ENCODE data around the gene TRMT1.

TRMT1 gene

DNA sequence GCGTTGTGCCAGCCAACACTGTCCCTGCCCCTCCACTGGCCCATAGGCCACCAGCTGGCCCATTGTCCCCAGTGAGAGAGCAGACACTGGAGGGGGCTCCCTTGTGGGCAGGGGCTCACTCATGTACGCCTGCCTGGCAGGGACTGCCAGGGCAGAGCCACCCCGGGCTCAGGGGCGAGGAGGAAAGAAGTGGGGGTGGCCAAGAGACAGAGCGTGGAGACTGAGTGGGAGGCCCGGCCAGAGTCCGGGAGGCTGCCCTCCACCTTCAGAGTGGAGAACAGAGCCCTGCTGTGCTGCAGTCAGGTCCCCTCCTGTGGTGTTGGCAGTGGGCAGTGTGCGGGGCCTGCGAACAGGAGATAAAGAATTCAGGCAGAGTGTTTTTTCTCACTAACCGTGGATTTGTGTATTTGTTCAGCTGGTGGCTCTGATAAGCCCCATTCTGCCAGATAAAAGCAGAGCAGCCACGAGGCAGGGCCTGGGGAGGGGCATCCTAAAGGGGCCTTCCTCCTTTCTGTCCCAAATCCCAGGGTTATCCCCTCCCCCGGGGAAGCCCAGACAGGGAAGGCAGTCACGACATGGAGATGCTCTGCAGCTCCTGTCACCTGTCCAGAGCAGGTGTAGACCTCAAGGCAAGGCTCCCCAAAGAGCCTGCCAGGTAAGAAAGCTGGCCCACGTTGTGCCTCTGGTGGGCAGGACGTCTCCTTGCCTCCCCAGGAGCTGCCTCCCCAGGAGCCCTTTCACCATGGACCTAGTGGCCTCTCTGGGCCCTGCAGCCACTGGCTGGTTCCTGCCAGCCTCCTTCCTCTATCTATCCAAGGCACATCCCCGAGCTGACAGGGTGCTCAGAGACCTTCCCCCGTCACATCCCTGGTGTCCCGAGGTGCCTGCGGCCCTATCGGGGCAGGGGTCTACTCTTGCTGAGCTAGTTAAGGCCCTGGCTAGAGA, 46.9 kb downstream of the TRMT1 start:
- DNase-seq, result no peak

DNA sequence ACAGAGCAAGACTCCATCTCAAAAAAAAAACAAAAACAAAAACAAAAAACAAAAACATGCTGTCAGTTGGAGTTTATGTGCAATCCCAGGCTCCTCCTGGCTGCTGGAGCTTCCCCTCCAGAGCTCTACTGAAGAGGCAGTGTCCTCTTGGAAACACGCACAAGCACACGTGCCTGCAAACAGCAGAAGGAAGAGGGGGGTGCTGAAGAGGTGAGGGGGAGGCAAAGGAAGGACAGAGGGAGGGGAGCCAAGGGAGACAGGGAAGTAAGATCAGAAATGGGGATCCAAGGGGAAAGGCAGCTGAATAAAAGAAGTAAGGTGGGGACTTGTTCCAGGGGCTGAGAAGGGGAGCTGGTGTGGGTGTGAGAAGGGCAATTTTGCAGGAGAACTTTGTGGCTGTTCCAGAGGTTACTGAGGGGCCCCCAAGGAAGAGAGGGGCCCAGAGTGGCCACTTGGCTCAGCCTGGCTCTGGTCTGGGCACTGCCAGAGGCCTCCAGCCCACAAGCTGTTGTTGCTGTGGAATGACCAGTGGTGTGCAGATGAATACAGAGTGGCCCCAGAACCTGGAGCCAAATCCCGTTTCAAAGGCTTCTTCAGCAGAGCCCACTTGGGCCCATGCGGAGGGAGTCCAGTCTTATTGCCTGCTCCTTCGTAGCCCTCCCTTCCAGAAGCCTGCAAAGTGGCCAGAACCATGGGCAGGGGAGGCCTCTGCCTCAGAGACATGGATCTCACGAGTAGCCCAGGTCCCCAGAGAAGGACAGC, 48.3 kb downstream of the TRMT1 start:
- DNase-seq, result no peak

DNA sequence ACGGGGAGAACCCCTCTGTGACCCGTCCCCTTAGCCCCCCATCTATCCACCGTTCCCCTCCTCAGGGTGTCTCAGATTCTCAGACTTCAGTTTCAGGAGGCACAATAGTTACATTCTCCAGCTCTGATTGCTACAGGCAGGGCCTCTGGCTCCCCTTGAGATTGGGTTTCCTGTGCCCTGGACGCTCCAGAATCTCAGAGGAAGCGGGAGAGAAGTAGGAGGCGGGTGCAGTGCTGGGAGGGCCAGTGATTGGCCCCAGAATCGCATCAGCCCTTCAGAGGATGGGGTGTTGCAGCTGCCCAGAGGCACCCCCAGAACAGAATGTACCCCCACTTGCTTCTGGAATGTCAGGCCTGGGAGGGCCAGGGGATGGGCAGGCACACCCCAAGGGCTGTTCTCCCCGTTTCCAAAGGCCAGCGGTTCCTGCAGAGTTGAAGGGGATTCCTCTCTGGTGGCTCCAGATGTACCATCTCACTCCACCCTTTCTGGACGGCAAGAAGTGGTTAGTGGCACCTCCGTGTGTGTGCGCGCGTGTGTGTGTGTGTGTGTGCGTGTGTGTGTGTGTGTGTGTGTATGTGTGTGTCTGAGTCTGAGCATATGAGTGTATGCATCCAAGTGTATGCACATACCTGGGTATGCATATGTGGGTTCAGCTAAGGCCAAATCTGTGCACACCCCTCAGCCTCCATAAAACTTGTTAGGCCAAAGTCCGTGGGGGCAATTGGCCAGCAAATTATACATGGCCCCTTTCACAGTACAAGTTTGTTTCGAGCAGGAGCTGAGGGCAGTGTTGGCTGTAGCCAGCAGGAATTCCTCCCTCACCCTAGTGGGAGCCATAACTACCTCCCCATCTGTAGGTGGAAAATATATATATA, 49.4 kb downstream of the TRMT1 start:
- no peak for DNase-seq

DNA sequence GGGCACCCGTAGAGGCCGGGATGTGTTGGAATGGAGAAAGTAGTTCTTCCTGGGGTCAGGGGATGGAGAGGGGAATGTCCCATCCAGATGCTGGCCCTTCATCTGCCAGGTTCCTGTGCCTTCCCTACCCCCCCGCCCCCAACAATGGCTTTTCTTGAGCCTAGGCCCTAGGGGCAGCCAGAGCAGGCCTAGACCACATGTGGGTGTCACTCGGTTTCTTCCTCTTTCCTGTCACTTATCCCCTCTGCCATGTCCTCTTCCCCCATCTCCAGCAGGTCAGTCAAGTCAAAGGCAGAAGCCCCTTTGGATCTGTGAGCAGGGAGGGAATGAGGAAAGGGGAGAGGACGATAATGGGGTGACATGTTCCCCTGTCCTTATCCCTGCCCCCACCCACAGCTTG, 50.3 kb downstream of the TRMT1 start:
- DNase-seq, result no peak

DNA sequence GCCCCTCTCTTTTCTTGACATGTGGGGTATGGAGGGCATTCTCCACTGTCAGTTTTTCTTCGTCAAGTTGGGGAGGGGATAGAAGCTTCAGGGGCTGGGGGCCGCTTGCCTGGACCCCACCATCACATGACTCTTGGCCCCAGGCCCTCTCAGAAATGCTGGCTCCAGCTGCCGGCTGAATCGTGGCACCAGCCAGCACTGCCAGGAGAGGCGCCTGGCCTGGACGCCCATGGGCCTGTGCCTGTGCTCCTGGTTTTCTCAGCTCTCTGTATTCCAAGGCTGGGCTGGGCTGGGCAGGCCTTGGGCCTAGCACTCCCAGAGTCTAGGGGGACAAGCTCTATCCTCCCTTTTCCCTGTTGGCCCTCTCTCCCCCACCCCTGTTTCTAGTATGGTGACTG, 52.4 kb downstream of the TRMT1 start:
- DNase-seq, result no peak

DNA sequence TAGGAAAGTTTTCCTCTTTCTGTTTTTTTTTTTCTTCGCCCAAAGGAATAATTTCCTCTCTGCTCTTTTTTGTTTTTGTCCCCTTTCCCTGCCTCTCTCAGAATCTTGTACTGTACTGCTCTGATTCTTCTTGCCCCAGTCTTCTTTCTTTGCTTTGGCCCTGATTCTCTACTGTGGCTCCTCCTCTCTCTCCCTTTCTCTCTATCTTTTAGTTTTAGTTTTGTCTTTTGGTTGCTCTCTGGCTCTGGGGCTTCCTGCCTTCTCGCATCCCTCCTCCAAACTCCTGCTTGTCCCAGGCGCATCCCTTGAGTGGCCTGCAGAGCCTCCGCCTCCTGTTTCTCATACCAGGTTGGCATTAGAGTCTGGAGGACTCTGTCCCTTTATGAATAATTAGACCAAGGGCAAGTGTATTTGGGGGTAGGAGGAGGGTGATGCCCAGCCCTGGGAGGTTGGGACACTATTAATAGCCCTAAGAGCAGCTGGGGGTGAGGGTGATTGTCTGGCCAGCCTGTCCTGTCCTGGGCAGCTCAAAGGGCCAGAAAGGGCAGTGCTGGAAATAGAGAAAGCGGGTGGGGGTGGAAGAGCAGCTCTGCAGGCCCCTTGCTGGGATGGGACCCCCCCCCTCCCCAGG, 53.0 kb downstream of the TRMT1 start:
- DNase-seq, result no peak

DNA sequence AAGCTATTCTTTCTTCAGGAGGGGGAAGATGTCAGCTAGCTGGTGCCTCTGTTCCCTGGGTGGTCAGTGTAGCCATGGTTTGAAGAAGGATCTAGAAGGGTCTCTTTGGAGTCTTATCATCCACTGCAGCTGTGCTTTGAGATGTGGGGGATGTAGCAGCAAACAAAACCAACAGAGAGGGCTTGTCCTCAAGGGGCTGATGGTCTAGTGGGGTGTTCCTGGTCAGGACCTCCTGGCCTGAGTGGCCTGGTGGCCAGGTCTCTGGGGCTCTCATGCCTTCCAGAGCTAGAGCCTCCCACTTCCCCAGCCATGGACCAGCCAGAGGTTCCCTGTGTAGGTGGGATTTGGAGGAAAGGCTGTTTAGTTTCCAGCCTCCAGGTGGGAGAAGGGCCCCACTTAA, 54.2 kb downstream of the TRMT1 start:
- DNase-seq, result no peak

DNA sequence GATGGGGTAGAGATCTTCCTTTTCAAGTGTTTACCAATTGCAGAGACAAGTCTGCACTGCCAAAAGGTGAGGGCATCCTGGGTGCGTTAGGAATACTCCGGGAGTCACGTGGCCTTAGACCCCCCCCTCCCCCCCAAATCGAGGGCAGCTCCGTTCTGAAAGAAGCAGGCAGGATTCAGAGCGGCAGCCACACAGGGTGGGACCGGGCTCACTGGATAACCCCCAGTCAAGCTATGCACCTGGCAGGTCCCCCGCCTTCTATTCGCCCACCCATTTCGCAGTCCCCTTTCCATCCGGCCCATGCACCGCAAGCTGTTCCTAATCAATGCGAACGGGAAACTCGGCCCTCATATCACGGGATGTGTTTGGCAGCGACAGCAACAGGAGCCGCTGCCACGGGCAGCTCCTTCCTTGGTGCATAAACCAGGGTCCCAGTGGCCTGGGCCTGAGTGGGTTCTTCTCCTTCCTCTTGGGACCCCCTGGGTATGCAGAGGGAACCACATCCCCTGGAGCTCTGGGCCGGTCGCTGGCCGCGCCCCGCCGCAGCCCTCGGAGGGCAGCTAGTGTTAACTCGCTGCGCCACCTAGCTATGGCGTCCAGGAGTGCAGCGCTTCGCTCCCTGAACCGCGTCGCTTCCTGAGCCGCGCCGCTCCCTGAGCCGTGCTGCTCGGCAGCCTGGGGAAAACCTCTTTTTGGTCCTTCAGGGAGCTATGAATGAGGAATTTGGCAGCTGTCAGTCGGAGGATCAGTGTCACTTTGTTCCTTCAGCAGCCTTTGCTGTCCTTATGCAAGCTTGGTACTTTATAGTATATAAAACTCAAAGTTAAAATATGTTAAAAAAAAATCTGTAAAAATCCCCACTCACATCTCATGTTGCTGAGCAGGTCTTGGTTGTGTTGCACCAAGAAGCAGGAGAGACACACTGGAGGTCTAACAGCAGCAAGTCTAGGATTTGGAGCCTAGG, 55.3 kb downstream of the TRMT1 start:
- peak; percentile 76 for DNase-seq

DNA sequence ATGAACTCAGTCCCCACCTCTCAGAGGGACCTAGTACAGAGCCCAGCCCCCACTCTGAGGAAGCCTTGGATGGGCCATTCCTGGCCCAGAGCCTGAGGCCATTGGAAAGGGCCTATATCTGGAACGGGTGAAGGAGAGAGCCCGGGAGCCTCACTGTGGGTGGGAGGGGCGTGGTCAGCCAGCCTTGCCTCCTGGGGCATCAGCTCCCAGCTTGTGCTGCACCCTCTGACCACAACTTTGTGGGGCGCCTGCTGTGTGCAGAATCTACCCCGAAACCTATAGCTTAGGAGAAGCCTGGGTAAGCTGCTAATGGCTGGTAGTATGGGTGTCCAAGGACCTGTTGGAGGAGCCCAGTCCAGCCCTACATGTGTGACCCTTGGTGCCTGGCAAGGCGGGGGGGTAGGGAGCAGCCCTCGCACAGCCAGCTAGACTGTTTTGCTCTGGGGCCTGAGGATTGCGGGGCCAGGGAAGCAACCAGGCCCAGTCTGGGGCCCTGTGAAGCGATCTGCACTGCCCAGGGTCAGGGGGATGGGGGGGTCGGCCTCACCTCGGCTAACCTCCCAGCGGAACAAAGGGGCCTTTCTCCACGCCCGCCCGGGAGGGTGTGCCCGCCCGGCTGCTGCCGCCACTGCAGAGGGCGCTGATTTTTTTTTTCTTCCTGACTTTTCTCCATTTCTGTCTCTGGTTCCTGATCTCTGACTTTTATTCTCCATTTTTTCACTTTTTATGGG, 56.1 kb downstream of the TRMT1 start:
- peak; percentile 71 for DNase-seq

DNA sequence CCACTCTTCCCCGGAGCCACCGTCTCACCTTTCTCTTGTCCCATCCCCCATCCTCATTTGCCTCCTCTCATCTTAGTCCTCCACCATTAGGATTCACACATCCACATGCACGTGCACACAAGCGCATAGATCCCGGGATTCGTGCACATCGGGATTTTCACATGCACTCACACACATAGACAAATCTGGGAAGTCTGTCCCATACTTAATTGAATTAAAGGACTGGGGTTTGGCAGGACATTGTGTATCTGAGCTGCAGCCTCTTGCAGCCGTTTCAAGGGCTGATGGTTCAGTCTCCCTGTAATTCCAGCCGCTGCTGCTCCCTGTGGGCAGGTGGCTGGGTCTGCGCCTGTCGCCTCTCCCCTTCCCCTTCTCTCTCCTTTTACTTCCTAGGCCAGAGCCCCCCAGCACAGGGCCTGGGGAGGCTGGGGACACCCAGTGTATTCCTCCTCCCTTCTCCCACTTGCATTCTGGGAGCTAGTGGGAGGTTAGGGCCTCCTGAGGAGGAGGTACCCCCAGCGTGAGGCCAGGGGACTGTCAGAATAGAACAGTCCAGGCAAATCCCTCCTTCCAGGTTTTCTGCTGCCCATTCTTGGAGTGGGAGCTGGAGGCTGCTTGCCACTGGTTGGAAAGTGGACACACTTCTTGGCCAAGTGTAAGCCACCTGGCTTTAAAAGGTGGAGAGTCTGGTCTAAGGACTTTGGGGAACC, 57.4 kb downstream of the TRMT1 start:
- no peak for DNase-seq

DNA sequence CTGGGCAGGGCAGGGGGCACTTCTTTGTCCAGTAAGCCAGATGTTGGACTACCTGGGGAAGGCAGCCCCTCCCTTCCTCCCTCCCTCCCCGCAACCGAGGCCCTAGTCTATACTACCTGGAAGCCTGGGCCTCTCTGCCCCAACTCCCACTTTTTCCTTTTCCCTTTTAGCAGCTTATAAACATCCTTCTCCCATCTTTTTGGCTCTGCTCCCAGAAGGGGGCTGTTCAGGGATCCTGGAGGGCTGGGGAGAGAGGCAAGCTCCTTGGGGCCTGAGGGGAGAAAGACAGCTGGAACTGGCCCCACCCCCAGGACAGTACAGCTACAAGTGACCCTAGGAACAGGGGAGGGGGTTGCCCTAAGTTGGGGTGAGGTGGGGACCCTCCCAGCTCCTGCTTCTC, 58.8 kb downstream of the TRMT1 start:
- DNase-seq, result no peak

DNA sequence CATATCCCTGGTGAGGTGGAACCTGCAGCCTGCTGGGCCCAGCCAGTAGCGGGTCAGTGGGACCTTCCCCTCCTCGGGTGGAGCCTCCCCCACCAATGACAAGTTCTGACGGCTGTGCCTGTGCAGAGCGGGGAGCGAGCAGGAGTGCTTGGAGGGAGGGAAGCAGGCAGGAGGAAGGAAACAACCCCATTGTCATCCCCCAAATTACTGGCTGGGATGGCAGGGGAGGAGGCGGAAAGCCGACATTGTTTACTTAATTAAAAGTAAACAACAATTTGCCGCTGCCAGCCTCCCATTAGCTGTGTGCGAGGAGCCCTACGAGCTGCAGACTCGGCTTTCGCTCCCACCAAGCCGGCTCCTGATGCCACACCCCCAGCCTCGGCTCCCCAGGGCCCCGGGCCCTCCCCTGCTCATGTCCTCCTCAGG, 59.4 kb downstream of the TRMT1 start:
- DNase-seq, result no peak

DNA sequence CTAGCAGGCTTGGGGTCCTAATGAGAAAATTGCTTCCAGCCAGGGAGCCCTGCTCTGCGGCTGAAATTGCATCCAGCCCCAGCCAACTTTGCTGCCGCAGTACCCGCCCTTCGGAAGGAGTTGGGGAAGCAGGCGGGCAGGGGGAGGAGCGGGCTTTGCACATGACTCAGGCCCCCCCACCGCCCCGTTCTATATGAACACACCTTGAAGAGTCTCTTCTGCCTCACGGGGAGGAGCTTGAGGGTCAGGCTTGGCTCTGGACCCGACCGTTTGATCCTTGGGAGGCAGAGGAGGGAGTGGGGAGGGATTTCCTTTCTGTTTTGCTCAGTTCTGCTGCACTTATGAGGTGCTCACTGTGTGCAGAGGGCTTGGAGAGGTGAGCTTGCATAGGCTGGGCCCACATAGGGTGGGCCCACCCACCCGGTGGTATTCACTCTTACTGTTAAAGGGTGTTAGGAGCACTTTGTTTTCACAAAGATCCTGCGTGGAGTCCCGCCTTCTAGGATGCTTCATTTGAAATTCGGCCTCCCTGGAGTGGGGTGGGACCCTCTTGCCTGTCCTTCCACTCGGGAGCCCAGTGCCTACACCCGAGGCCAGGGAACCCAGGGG, 60.4 kb downstream of the TRMT1 start:
- peak; percentile 85 for DNase-seq

DNA sequence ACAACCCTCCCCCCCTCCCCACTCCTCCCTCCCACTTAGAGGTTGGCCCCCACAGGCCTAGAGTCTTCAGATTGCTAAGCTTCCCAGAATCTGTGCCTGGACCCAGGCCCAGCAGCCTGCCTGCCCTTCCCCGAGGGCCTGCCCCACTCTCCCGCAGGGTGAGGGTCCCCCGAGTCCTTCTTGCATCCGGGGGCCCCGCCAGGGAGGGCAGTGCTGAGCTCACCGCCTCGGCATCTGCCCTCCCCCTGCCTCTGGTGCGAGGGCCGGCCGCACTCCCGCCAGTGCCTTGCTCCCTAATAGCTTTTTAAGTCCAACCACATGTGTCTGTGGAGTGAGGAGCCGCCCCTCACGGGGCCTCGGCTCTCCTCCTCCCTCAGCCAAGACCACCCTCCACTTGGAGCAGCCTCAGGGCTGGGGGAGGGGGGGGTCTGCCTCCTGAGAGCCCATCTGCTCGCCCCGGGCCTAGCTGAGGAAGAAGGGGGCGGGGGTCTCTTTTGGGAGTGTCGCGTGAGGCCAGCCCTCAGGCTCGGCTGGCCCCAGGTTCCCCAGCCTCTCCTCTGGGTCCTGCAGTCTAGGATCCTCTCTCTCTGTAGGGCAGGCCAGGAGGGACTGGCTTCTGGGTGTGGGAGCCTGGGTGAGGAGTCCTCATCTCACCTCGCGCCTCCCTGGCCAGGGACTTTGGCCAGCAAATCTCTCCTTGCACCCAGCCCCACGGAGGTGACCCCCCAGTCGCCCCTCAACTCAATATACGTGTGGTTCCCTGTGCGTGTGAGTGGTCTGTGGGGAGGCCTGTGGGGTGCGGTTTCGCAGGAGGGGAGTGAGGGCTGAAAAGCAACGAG, 61.1 kb downstream of the TRMT1 start:
- DNase-seq, result peak; percentile 94

Measured in EL (cell line).